OCI-M2 (cell line): ENCODE data around the gene SLCO3A1.

Experiments
- DNase-seq: peaks from one replicate; lab custom pipeline; 2025; ENCODE audit not compliant: unreplicated experiment; lab: John Stamatoyannopoulos, UW

SLCO3A1 gene

DNA sequence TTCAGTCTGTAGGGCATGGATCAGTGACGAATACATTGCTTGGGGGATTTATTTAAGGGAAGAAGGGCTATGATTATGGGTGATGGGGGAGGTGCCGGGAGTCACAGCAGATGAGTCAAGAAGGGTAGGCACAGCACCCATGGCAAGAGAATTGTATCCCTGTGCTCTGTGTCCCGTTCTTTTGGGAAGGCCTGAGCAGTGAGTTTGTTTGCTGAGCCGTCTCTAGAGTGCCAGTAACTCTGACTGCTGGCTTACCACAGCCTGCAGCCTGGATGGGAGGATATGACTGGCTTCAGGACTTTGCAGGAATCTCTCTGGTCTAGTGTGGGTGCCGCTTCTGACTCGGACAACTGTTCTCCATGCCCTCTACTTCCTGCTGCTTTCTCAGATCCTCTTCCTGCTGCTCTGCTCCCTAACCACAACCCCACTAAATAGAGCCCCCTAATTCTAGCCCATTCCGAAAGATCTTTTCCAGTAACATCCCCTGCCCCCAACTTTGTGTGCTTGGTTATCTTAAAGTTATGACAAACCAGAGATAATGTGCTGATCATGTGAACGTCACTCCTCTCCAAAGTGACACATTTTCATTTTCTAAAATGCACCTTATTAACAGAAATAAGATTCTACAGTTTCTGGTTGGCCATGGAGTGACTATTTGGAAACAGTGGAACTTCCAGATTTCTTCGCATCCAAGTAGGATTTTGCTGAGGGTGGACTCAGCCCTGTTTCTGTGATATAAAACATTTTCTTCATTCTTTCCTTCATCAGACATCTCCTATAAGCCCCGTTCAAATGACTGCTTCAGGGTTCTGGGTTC is 239.0 kb downstream of the SLCO3A1 start:
- no peak for DNase-seq

DNA sequence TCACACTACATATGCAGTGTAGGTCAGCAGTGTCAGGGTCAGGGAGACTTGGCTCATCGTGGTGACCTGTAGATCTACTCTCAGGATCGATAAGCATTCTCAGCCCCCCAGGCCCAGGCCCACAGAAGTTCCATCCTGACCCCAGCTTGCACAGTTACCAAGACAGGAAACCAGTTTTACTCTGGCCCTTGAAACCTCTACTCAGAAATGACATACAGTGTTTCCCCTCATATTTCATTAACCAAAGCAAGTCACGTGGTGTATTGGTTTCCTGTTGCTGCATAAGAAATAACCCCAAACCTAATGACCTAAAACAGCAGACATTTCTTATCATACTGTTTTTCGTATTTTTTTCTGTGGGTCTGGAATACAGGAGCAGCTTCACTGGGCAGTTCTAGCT is 242.2 kb downstream of the SLCO3A1 start:
- no peak for DNase-seq

- DNase-seq: no peak
These were observed 244.1 kb downstream of the SLCO3A1 start for GRCh38 chr15:92097474-92098178.

- DNase-seq: no peak
These were observed 245.4 kb downstream of the SLCO3A1 start for GRCh38 chr15:92098869-92099268.

GRCh38 chr15:92100301-92100700 is 246.8 kb downstream of the SLCO3A1 start:
- no peak for DNase-seq

DNA sequence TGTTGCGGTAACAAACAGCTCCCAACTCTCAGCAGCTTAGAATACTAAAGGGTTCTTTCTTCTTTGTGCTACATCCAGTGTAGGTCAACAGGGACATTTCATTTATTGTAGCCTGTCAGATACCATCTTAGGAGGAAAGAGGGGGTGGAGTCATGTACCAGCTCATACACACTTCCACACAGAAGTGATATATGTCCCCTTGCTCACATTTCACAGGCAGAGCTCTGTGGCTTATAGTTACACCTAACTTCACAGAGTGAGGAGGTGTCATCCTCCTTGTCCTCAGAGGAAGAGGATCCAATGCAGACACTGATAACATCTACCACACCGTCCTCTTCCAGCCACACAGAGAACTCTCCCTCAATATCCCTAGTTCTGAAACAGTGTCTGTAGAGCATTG is 247.2 kb downstream of the SLCO3A1 start:
- DNase-seq: no peak

- no peak for DNase-seq
These were observed 248.3 kb downstream of the SLCO3A1 start for GRCh38 chr15:92101708-92102394.

GRCh38 chr15:92102395-92102755 is 248.9 kb downstream of the SLCO3A1 start:
- DNase-seq: no peak

GRCh38 chr15:92104072-92104471 is 250.6 kb downstream of the SLCO3A1 start:
- DNase-seq: no peak

DNA sequence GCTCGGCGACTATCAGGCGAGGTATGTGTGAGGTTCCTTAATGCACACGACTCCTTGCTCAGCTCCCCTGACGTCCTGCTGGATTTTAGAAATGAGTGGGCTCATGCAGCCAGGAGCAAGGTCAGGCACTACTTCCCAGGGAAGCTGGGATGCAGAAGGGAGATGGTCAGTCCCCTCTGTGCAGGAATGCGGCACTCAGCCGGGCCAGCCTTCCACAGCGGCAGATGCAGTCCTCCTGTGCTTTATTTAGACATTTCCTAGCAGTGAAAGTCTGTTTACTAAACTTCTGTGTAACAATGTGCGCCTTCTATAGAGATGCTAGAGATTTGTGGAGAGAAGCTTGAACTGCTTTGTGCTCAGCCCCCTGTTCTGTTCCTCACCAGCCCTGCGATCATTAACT is 252.1 kb downstream of the SLCO3A1 start:
- no peak for DNase-seq

GRCh38 chr15:92107510-92107909 is 254.0 kb downstream of the SLCO3A1 start:
- no peak for DNase-seq

- no peak for DNase-seq
These were observed 255.8 kb downstream of the SLCO3A1 start for GRCh38 chr15:92109191-92109873.

- no peak for DNase-seq
These were observed 257.8 kb downstream of the SLCO3A1 start for GRCh38 chr15:92111291-92111690.

DNA sequence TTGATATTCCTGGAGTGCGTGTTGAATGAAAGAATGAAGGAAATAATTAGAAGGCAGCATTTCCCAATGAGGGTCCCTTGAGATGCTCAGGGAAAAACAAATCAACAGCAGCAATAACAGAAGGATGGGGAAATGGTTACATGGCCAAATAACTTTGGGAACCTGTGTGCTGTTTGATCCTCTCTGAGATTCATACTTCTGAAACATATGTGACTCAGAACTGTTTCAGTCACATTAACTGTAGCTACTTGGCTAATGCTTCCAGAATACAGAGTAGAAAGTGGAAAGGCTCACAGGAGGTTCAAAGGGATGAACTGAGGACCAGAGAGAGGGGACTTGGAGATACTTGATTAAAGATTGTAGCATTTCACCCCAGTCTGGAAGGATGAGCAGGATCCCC is 258.2 kb downstream of the SLCO3A1 start:
- no peak for DNase-seq

GRCh38 chr15:92112180-92112579 is 258.7 kb downstream of the SLCO3A1 start:
- no peak for DNase-seq

DNA sequence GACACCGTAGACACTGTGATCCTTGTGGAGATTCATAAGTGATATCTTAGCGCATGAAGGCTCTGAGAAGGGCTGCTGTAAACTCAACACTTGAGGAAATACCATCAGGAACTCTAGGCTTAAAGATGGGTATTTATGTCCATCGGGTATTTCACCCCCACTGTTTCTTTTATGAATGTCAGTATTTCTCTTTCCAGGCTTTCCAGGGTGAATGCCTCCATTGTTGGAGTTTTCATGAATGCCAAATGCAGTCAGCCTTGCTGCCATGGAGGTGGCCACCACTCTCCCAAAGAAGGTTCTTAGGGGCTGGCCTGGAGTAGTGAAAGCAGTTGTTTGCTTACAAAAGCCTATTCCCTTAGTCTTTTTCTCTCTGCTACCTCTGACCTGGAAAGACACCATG is 259.2 kb downstream of the SLCO3A1 start:
- DNase-seq: no peak

GRCh38 chr15:92113832-92114231 is 260.3 kb downstream of the SLCO3A1 start:
- DNase-seq: no peak

- no peak for DNase-seq
These were observed 262.3 kb downstream of the SLCO3A1 start for GRCh38 chr15:92115834-92116233.

- no peak for DNase-seq
These were observed 262.8 kb downstream of the SLCO3A1 start for GRCh38 chr15:92116330-92116729.

DNA sequence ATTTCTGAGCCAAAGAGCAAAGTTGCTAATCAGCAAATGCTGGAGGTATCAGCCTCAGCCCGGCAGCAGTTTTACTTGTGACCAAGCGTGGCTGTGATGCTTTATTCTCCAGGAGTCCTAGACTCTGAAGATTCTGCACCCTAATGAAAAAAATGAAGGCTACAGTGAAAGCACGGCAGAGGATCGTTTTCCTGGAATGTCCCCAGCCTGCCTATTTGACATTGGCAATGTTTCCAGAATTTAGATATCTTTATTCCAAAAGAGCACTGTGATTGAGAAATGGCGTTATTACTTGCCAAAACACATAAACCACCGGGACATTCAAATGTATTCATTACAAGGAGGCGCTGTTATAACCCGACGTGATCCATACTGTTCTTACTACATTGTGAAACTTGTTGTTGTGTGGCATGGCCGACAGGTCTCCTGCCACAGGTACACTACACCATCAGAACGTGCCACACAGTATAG is 263.8 kb downstream of the SLCO3A1 start:
- no peak for DNase-seq
